SJSA1 (cell line): ENCODE results near the gene PCGF6. TPM values are rescaled to one million over a fixed set of nuclear protein-coding genes. Genes with fewer than 3 reads are reported as not detected.
"Not testable (repeated sequence)": the region's sequence is repeated elsewhere in the genome, so short reads cannot be mapped to it uniquely, and the experiment has no call there.

Source experiments
- DNase-seq, 2 experiments: peaks; one replicate each; pipeline ENCODE4 v3.0.0-alpha.2; 2015 to 2020; ENCODE audit warnings: low spot score in 2 of 2, low read depth in 1 of 2
- H3K27ac ChIP-seq: fragments of 250-450 bp; sonication (Bioruptor Pico); 2 replicates; pipeline ENCODE4 v1.5.1; 2020; ENCODE audit warnings: mild to moderate bottlenecking, moderate library complexity
- H3K27me3 ChIP-seq: fragments of 250-450 bp; sonication (Bioruptor Pico); replicated peaks from 2 replicates; pipeline ENCODE4 v1.5.1; 2020; ENCODE audit warnings: mild to moderate bottlenecking, moderate library complexity
- H3K36me3 ChIP-seq: fragments of 250-450 bp; sonication (Bioruptor Pico); 2 replicates; pipeline ENCODE4 v1.5.1; 2020; ENCODE audit warnings: mild to moderate bottlenecking
- H3K4me1 ChIP-seq: fragments of 250-450 bp; sonication (Bioruptor Pico); replicated peaks from 2 replicates; pipeline ENCODE4 v1.6.1; 2021; ENCODE audit warnings: mild to moderate bottlenecking
- H3K4me3 ChIP-seq: fragments of 250-450 bp; sonication (Bioruptor Pico); 2 replicates; pipeline ENCODE4 v1.5.1; 2020; ENCODE audit warnings: mild to moderate bottlenecking
- H3K9me3 ChIP-seq: fragments of 250-450 bp; sonication (Bioruptor Pico); replicated peaks from 2 replicates; pipeline ENCODE4 v1.5.1; 2020; ENCODE audit warnings: mild to moderate bottlenecking
- total RNA-seq: library from RNA; depleted of rRNA; stranded (reverse); fragments of >200 nt; shearing (Covaris generic); gene quantifications from 2 replicates; pipeline ENCODE4 v1.2.3, GENCODE V29; 2014

The PCGF6 gene
- total RNA-seq, 1 experiment from 2014 or later = 36.9 TPM

DNA sequence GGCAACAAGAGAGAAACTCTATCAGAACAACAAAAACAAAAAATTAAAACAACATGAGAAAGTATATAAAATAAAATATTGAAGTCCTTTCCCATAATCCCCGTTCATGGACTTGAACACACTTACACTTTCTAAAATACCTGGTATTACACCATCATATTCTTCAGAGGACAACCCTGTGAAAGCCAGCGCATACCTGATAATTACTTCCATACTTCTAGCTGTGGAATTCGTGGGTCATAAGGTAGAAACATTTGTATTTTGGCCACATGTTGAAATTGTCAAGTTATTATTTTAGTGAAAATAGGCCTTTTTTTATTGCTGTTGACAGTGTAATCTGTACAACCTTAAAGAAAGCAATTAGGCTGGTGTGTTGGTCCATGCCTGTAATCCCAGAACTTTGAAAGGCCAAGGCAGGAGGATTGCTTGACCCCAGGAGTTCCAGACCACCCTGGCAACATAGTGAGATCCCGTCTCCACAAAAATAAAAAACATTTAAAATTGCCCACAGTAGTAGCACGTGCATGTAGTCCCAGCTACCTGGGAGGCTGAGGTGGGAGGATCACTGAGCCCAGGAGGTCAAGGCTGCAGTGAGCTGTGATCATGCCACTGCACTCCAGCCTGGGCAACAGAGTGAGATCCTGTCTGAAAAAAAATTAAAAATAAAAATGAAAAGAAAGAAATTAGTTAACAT is 5.1 kb upstream of the PCGF6 start:
- Histone ChIP-seq H3K9me3 (no peaks in the 10 kb centered on the region), H3K4me3 (no peak overlapping the region), H3K36me3 (no peaks in the 10 kb centered on the region), H3K27ac (no peak overlapping the region), H3K4me1 (peaks cover 7% of the 10 kb centered on the region), H3K27me3 (no peaks in the 10 kb centered on the region)
- DNase-seq = peak in 1 of 2 experiments; percentile 1

- not testable (repeated sequence) for H3K9me3 ChIP-seq, DNase-seq, H3K27ac ChIP-seq, H3K4me1 ChIP-seq, H3K27me3 ChIP-seq, H3K4me3 ChIP-seq, H3K36me3 ChIP-seq
These were observed 3.6 kb upstream of the PCGF6 start for GRCh38 chr10:103354567-103354966.

DNA sequence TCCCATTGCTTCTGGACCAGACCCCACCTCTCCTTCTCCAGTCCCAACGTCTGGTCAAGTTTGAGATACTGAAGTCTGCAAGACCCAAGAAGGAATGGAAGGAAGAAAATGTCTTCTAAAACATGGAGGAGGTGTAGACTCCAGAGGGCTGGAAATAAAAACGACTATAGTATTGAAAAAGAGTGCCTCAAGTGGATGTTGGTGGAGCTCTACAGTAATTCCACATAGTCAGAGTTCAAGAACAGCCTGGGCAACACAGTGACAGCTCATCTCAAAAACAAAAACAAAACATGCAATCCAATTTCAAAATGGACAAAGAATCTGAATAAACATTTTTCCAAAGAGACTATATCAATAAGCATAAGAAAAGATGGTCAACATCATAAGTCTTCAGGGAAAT is 2.3 kb upstream of the PCGF6 start:
- peaks cover 8% of the 10 kb centered on the region for H3K4me1 ChIP-seq
- H3K27ac ChIP-seq = no peak overlapping the region
- peaks cover 12% of the 10 kb centered on the region for H3K36me3 ChIP-seq
- no peak overlapping the region for H3K4me3 ChIP-seq
- no peaks in the 10 kb centered on the region for H3K27me3 ChIP-seq
- H3K9me3 ChIP-seq = no peaks in the 10 kb centered on the region
- DNase-seq = no peak

GRCh38 chr10:103350175-103350516 is 794 bp downstream of the PCGF6 start:
- peak overlapping the region; percentile 59 for H3K27ac ChIP-seq
- DNase-seq = no peak
- peaks cover 8% of the 10 kb centered on the region for H3K4me1 ChIP-seq
- H3K27me3 ChIP-seq = no peaks in the 10 kb centered on the region
- peak overlapping the region; percentile 70 for H3K4me3 ChIP-seq
- H3K36me3 ChIP-seq = peaks cover 40% of the 10 kb centered on the region
- H3K9me3 ChIP-seq = no peaks in the 10 kb centered on the region

GRCh38 chr10:103336370-103336769 is 14.6 kb downstream of the PCGF6 start:
- peak in 1 of 2 experiments; percentile 7 for DNase-seq
- Histone ChIP-seq H3K4me3 (no peak overlapping the region), H3K27ac (no peak overlapping the region), H3K36me3 (peaks cover 54% of the 10 kb centered on the region), H3K9me3 (no peaks in the 10 kb centered on the region), H3K27me3 (no peaks in the 10 kb centered on the region), H3K4me1 (no peaks in the 10 kb centered on the region)

GRCh38 chr10:103334567-103334966 is 16.4 kb downstream of the PCGF6 start:
- H3K36me3 ChIP-seq = peaks cover 69% of the 10 kb centered on the region
- DNase-seq = no peak
- no peaks in the 10 kb centered on the region for H3K4me1 ChIP-seq
- H3K27ac ChIP-seq = no peak overlapping the region
- no peaks in the 10 kb centered on the region for H3K9me3 ChIP-seq
- H3K27me3 ChIP-seq = no peaks in the 10 kb centered on the region
- H3K4me3 ChIP-seq = no peak overlapping the region

- no peaks in the 10 kb centered on the region for H3K4me1 ChIP-seq
- no peak for DNase-seq
- no peaks in the 10 kb centered on the region for H3K9me3 ChIP-seq
- H3K27me3 ChIP-seq = no peaks in the 10 kb centered on the region
- peaks cover 70% of the 10 kb centered on the region for H3K36me3 ChIP-seq
- no peak overlapping the region for H3K27ac ChIP-seq
- no peak overlapping the region for H3K4me3 ChIP-seq
These were observed 16.9 kb downstream of the PCGF6 start for GRCh38 chr10:103333934-103334520.

GRCh38 chr10:103327906-103328305 is 23.0 kb downstream of the PCGF6 start:
- DNase-seq = peak in 1 of 2 experiments; percentile 5
- Histone ChIP-seq H3K27me3 (no peaks in the 10 kb centered on the region), H3K27ac (no peak overlapping the region), H3K4me3 (no peak overlapping the region), H3K36me3 (peaks cover 75% of the 10 kb centered on the region), H3K9me3 (no peaks in the 10 kb centered on the region; the same call in 1 of the 2 replicates), H3K4me1 (no peaks in the 10 kb centered on the region)

DNA sequence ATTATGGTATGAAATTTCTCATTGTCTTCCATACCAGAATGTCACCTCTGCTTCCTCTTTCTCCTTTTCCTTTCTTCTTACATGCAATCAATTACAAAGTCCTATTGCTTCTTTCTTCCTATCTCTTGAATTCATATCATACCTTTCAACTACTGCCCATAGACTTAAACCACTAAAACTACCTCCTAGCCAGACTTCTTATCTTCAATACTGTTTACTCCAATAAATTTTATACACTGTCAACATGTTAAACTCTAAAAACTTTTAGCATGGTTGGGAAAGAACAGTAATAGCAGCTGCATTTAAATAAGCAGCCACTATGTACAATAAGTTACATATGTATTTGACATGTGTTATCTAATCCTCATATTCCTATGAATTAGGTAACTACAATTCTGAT is 34.9 kb downstream of the PCGF6 start:
- peaks cover 58% of the 10 kb centered on the region for H3K36me3 ChIP-seq
- H3K4me3 ChIP-seq = no peak overlapping the region
- no peak overlapping the region for H3K27ac ChIP-seq
- no peak for DNase-seq
- H3K27me3 ChIP-seq = no peaks in the 10 kb centered on the region
- H3K9me3 ChIP-seq = no peaks in the 10 kb centered on the region
- no peaks in the 10 kb centered on the region for H3K4me1 ChIP-seq

DNA sequence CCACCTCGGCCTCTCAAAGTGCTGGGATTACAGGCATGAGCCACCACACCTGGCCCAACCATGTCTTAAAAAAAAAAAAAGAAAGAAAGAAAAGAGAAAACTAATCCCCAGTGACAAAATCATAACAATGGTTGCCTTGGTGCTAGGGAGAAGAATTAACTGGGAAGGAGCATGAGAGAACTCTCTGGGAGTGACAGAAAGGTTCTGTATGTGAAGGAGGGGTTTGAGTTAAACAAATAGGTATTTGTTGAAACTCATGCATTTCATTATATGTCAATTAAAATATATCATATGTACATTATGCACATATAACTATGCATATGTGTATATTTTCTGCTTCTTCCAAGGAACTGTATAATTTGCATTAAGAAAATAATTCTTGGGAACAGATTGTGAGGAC is 40.7 kb downstream of the PCGF6 start:
- Histone ChIP-seq H3K27ac (no peak overlapping the region), H3K9me3 (no peaks in the 10 kb centered on the region), H3K4me3 (no peak overlapping the region), H3K4me1 (no peaks in the 10 kb centered on the region), H3K27me3 (no peaks in the 10 kb centered on the region), H3K36me3 (peaks cover 67% of the 10 kb centered on the region)
- no peak for DNase-seq

- no peak for DNase-seq
- Histone ChIP-seq H3K4me3 (no peak overlapping the region), H3K9me3 (no peaks in the 10 kb centered on the region), H3K36me3 (peaks cover 55% of the 10 kb centered on the region), H3K4me1 (no peaks in the 10 kb centered on the region), H3K27ac (no peak overlapping the region), H3K27me3 (no peaks in the 10 kb centered on the region)
These were observed 43.3 kb downstream of the PCGF6 start for GRCh38 chr10:103307594-103307993.

- peak in 1 of 2 experiments; percentile 18 for DNase-seq
- Histone ChIP-seq H3K27me3 (peaks cover 5% of the 10 kb centered on the region; the same call in 1 of the 2 replicates), H3K4me1 (0 out of 2 replicates have a peak, but pooled peaks cover 4% of the 10 kb centered on the region), H3K9me3 (no peaks in the 10 kb centered on the region), H3K27ac (no peak overlapping the region), H3K4me3 (no peak overlapping the region), H3K36me3 (no peaks in the 10 kb centered on the region)
These were observed 55.4 kb downstream of the PCGF6 start for GRCh38 chr10:103295374-103296015.

- DNase-seq = no peak
- Histone ChIP-seq H3K4me1 (0 out of 2 replicates have a peak, but pooled peaks cover 4% of the 10 kb centered on the region), H3K27ac (no peak overlapping the region), H3K9me3 (no peaks in the 10 kb centered on the region), H3K36me3 (no peaks in the 10 kb centered on the region), H3K27me3 (peaks cover 19% of the 10 kb centered on the region; the same call in 1 of the 2 replicates), H3K4me3 (no peak overlapping the region)
These were observed 59.4 kb downstream of the PCGF6 start for GRCh38 chr10:103291588-103291987.

- Histone ChIP-seq H3K4me3 (no peak overlapping the region), H3K4me1 (no peaks in the 10 kb centered on the region), H3K9me3 (no peaks in the 10 kb centered on the region), H3K27me3 (peaks cover 19% of the 10 kb centered on the region; the same call in 1 of the 2 replicates), H3K27ac (no peak overlapping the region), H3K36me3 (no peaks in the 10 kb centered on the region)
- DNase-seq = no peak
These were observed 62.9 kb downstream of the PCGF6 start for GRCh38 chr10:103287992-103288391.
